ENCODE data around the gene ZNF532.
"Not testable (repeated sequence)": the region's sequence is repeated elsewhere in the genome, so short reads cannot be mapped to it uniquely, and the experiment has no call there.

The ZNF532 gene

GRCh38 chr18:58915995-58916394 is 51.3 kb downstream of the ZNF532 start:
- no peak for TF ChIP-seq CTCF (IDR thresholded peaks at IDR 0.05; ENCODE audit: low read depth, low read length)
- DNase-seq (ENCODE audit: extremely low read depth, low read depth): no peak

- DNase-seq (ENCODE audit: extremely low read depth, low read depth): not testable (repeated sequence)
Measured at GRCh38 chr18:58919934-58920333, 55.3 kb downstream of the ZNF532 start.

- TF ChIP-seq CTCF (IDR thresholded peaks at IDR 0.05; ENCODE audit: low read depth, low read length): no peak
- DNase-seq (ENCODE audit: extremely low read depth, low read depth): no peak
Measured at GRCh38 chr18:58922995-58923394, 58.3 kb downstream of the ZNF532 start.

- no peak for TF ChIP-seq CTCF (IDR thresholded peaks at IDR 0.05; ENCODE audit: low read depth, low read length)
- DNase-seq (ENCODE audit: extremely low read depth, low read depth): no peak
Measured at GRCh38 chr18:58924473-58924872, 59.8 kb downstream of the ZNF532 start.

GRCh38 chr18:58927659-58928058 is 63.0 kb downstream of the ZNF532 start:
- DNase-seq (ENCODE audit: extremely low read depth, low read depth): no peak
- no peak for TF ChIP-seq CTCF (IDR thresholded peaks at IDR 0.05; ENCODE audit: low read depth, low read length)

GRCh38 chr18:58928386-58928785 is 63.7 kb downstream of the ZNF532 start:
- DNase-seq (ENCODE audit: extremely low read depth, low read depth): no peak
- TF ChIP-seq CTCF (IDR thresholded peaks at IDR 0.05; ENCODE audit: low read depth, low read length): no peak

GRCh38 chr18:58929206-58929605 is 64.5 kb downstream of the ZNF532 start:
- TF ChIP-seq CTCF (IDR thresholded peaks at IDR 0.05; ENCODE audit: low read depth, low read length): no peak
- DNase-seq (ENCODE audit: extremely low read depth, low read depth): no peak

- DNase-seq (ENCODE audit: extremely low read depth, low read depth): no peak
- no peak for TF ChIP-seq CTCF (IDR thresholded peaks at IDR 0.05; ENCODE audit: low read depth, low read length)
Measured at GRCh38 chr18:58934356-58934755, 69.7 kb downstream of the ZNF532 start.

Measured in AG09319 (cell line).